Heart right ventricle (tissue), 16 donors: Measurements from ENCODE around the gene SORL1. TPM values are rescaled to one million over a fixed set of nuclear protein-coding genes. Genes with fewer than 3 reads are reported as not detected.

Experiments used
- ATAC-seq, 8 donors: fragments of 200-7000 bp; cut with Tn5 transposase; one replicate each; pipeline ENCODE4 v1.9.1; 2020; ENCODE audit warnings: mild to moderate bottlenecking in 8 of 8, moderate library complexity in 8 of 8, moderate number of reproducible peaks in 1 of 8
- DNase-seq, 2 donors: peaks; one replicate each; pipeline ENCODE4 v3.0.0-alpha.2; 2020
- H3K27ac ChIP-seq, 10 donors: fragments of 200-600 bp; sonication (generic) in 2 of 10; one replicate each; pipeline versions ENCODE4 v1.5.0 to v1.8.0; 2020 to 2022; ENCODE audit warnings: mild to moderate bottlenecking in 3 of 10
- H3K27me3 ChIP-seq, 7 donors: fragments of 200-600 bp; one replicate each; pipeline ENCODE4 v1.8.0; 2021 to 2022; ENCODE audit warnings: mild to moderate bottlenecking in 2 of 7
- H3K36me3 ChIP-seq, 9 donors: fragments of 200-600 bp; sonication (generic) in 1 of 9; one replicate each; pipeline versions ENCODE4 v1.5.0 to v1.8.0; 2020 to 2022; ENCODE audit warnings: mild to moderate bottlenecking in 2 of 9
- H3K4me1 ChIP-seq, 9 donors: fragments of 200-600 bp; sonication (generic) in 1 of 9; one replicate each; pipeline versions ENCODE4 v1.5.0 to v1.8.0; 2020 to 2022; ENCODE audit warnings: mild to moderate bottlenecking in 4 of 9
- H3K4me3 ChIP-seq, 10 donors: fragments of 200-600 bp; sonication (generic) in 2 of 10; one replicate each; pipeline versions ENCODE4 v1.5.0 to v1.8.0; 2020 to 2022; ENCODE audit warnings: mild to moderate bottlenecking in 7 of 10, moderate library complexity in 2 of 10
- H3K9me3 ChIP-seq, 11 donors: fragments of 200-600 bp in 10 of 11; sonication (generic) in 2 of 11; one replicate each; pipeline versions ENCODE4 v1.5.0 to v1.8.0; 2013 to 2022; ENCODE audit warnings: mild to moderate bottlenecking in 2 of 11, control low read depth in 1 of 11, moderate library complexity in 1 of 11
- CTCF ChIP-seq, 9 donors: fragments of 200-600 bp; sonication (generic) in 2 of 9; IDR thresholded peaks; one replicate each; pipeline versions ENCODE4 v1.5.0 to v1.8.0; 2021 to 2022; ENCODE audit warnings: antibody characterized with exemption in 9 of 9, mild to moderate bottlenecking in 5 of 9, moderate library complexity in 1 of 9
- WGBS, 2 donors: extraction: QIAGEN DNeasy Blood & Tissue Kit; methylation state at CpG; one replicate each; pipeline ENCODE4 v1.1.7; 2013; ENCODE audit warnings: inconsistent platforms in 1 of 2; 5-methylcytosine and 5-hydroxymethylcytosine counted together
- intact Hi-C, 10 donors: fragments of 100-400 bp; cut with DNase I; formaldehyde crosslinking; loops; one replicate each; pipeline versions ENCODE4 v1.11.1 to v1.14.2; 2022
- polyA plus RNA-seq, 2 donors: library from polyadenylated mRNA; stranded (reverse); fragments of 200-250 nt; gene quantifications; one replicate each; pipeline ENCODE4 v1.2.3, GENCODE V29; 2013
- total RNA-seq, 10 donors: library from RNA; stranded (reverse); fragmentation: NEBNext Ultra II Directional in 3 of 10; extraction: Animal tissue kit (Norgen Biotek cat#: 25700) in 3 of 10; gene quantifications; one replicate each; pipeline versions ENCODE4 v1.2.1 to v1.2.4, GENCODE V29; 2021 to 2023
- donor health status: Arrhythmogenic right ventricular cardiomyopathy.
- donor health status: ischemic (EF 13 %, LVEDD 7.1; RV severe dilation, severe dysfunction).
- donor health status: healthy with polysubstance abuse.
- donor health status: DM: no; HTN: yes; CAD: no.
- donor health status: DM: no; HTN: no; CAD: no.
- donor health status: ischemic (EF 25% LVEDD 6.9; RV normal size, moderate dysfunction).
- donor health status: ischemic (EF 25% LVEDD 5.7; RV mildly dilated, moderate dysfunction).
- donor health status: healthy.
- donor health status: DM: yes; HTN: yes; CAD: no.
- donor health status: Ischemic cardiomyopathy.
- donor health status: ischemic (EF 35%, LVEDD 5.7; RV mildly dilated, moderate dysfunction).
- donor health status: nonischemic (EF 11% LVEDD 7.7; RV severe dilation, severe dysfunction).
- donor health status: DM: yes; HTN: yes; CAD: no.
- donor health status: PGD.
- donor health status: ischemic (EF 29% LVEDD 5.4; RV normal size, mild dysfunction).
- donor health status: nonischemic (EF 23%, LVEDD 6.1; RV moderate dilation, normal function).

The SORL1 gene
- total and polyA plus RNA-seq, 12 donors = 0.26 to 15.1 (median 8.7) TPM

GRCh38 chr11:121551463-121551862 is 99.3 kb downstream of the SORL1 start:
- DNase-seq = no peak
- no peak overlapping the region for H3K27ac ChIP-seq
- WGBS, 2 donors = 90% methylated on average over 5 of the region's 5 CpGs
- intact Hi-C loops = no loop called here
- H3K9me3 ChIP-seq = no peaks in the 10 kb centered on the region
- H3K27me3 ChIP-seq = no peaks in the 10 kb centered on the region
- H3K4me1 ChIP-seq = no peaks in the 10 kb centered on the region
- ATAC-seq = no peak
- no peak overlapping the region for H3K4me3 ChIP-seq
- no peak for TF ChIP-seq CTCF (IDR thresholded peaks at IDR 0.05)
- peaks cover 0 to 81% (median 0%) of the 10 kb centered on the region in 9 donors for H3K36me3 ChIP-seq

GRCh38 chr11:121552154-121552553 is 100.0 kb downstream of the SORL1 start:
- TF ChIP-seq CTCF (IDR thresholded peaks at IDR 0.05) = no peak
- no peak overlapping the region for H3K27ac ChIP-seq
- WGBS, 2 donors = 93 to 94% methylated on average over 5 of the region's 5 CpGs
- no peaks in the 10 kb centered on the region for H3K4me1 ChIP-seq
- no peaks in the 10 kb centered on the region for H3K27me3 ChIP-seq
- no peak for ATAC-seq
- H3K9me3 ChIP-seq = no peaks in the 10 kb centered on the region
- no peak for DNase-seq
- no peak overlapping the region for H3K4me3 ChIP-seq
- peaks cover 0 to 81% (median 0%) of the 10 kb centered on the region in 9 donors for H3K36me3 ChIP-seq
- intact Hi-C loops = loop anchor here in 1 of 10 donors (2.0 kb wide), 1 partner anchor 15 kb away; no protein-coding TSS in a partner anchor

- DNase-seq (no peak), ATAC-seq (no peak)
- Histone ChIP-seq H3K9me3 (no peaks in the 10 kb centered on the region), H3K36me3 (peaks cover 0 to 80% (median 0%) of the 10 kb centered on the region in 9 donors), H3K4me3 (no peak overlapping the region), H3K27me3 (no peaks in the 10 kb centered on the region), H3K4me1 (no peaks in the 10 kb centered on the region), H3K27ac (no peak overlapping the region)
- intact Hi-C loops = loop anchor here in 1 of 10 donors (2.0 kb wide), 1 partner anchor 14 kb away; no protein-coding TSS in a partner anchor
- no peak for TF ChIP-seq CTCF (IDR thresholded peaks at IDR 0.05)
- 71 to 90% methylated on average over 2 of the region's 2 CpGs for WGBS, 2 donors
Measured at GRCh38 chr11:121552644-121553043, 100.5 kb downstream of the SORL1 start.

- ATAC-seq (no peak), DNase-seq (no peak)
- no peak overlapping the region for H3K4me3 ChIP-seq
- H3K27ac ChIP-seq = no peak overlapping the region
- 69 to 73% methylated on average over 3 of the region's 3 CpGs for WGBS, 2 donors
- H3K27me3 ChIP-seq = no peaks in the 10 kb centered on the region
- intact Hi-C loops = loop anchor here in 1 of 10 donors (2.0 kb wide), 1 partner anchor 13 kb away; no protein-coding TSS in a partner anchor
- TF ChIP-seq CTCF (IDR thresholded peaks at IDR 0.05) = no peak
- peaks cover 0 to 78% (median 0%) of the 10 kb centered on the region in 9 donors for H3K36me3 ChIP-seq
- H3K9me3 ChIP-seq = no peaks in the 10 kb centered on the region
- no peaks in the 10 kb centered on the region for H3K4me1 ChIP-seq
Measured at GRCh38 chr11:121553389-121553788, 101.3 kb downstream of the SORL1 start.
